ENCODE data around the gene ADGRG3. TPM values are rescaled to one million over a fixed set of nuclear protein-coding genes. Genes with fewer than 3 reads are reported as not detected.

ADGRG3 gene
- total RNA-seq, 2 experiments from 2014 or later = not detected

GRCh38 chr16:57738844-57739243 lies 70.7 kb downstream of the ADGRG3 start:
- ChIA-PET CTCF (interaction anchor here (1.0 kb wide), 1 partner anchor 9 kb away, joined by 3 read pairs; no protein-coding TSS in a partner anchor), POLR2A (no interaction called here)

Other genes starting within 250 kb of the ADGRG3 start
- 10 to 100 TPM; 71.6 to 74.0 TPM for gene CIAPIN1, start 220.9 kb upstream of the ADGRG3 start, total RNA-seq
- 10 to 100 TPM; 47.4 to 56.3 TPM for gene COQ9, start 220.8 kb upstream of the ADGRG3 start, total RNA-seq
- gene POLR2C, start 205.6 kb upstream of the ADGRG3 start, total RNA-seq = 10 to 100 TPM; 81.8 to 85.5 TPM
- gene DOK4, start 181.8 kb upstream of the ADGRG3 start, total RNA-seq = 1 to 10 TPM; 4.9 to 5.8 TPM
- gene CCDC102A, start 131.7 kb upstream of the ADGRG3 start, total RNA-seq = 10 to 100 TPM; 17.2 to 18.5 TPM
- gene ADGRG5, start 125.7 kb upstream of the ADGRG3 start, total RNA-seq = 10 to 100 TPM; 29.1 to 30.6 TPM
- gene ADGRG1, start 39.7 kb upstream of the ADGRG3 start, total RNA-seq = 10 to 100 TPM; 21.0 to 23.0 TPM
- gene DRC7, start 26.5 kb downstream of the ADGRG3 start, total RNA-seq = not detected
- gene KATNB1, start 67.5 kb downstream of the ADGRG3 start, total RNA-seq = 10 to 100 TPM; 58.6 to 64.3 TPM
- 1 to 10 TPM; 3.0 to 3.1 TPM for gene KIFC3, start 134.2 kb downstream of the ADGRG3 start, total RNA-seq